GM21423 (cell line): ENCODE data around the gene MLKL.
"Not testable (repeated sequence)": the region's sequence is repeated elsewhere in the genome, so short reads cannot be mapped to it uniquely, and the experiment has no call there.

Source experiments
- ATAC-seq: cut with Tn5 transposase; IDR thresholded peaks from one replicate; pipeline ENCODE4 v1.9.1; 2021; ENCODE audit warnings: mild to moderate bottlenecking, moderate library complexity; ENCODE audit not compliant: unreplicated experiment

Gene MLKL

GRCh38 chr16:74709441-74709877 lies 8.8 kb upstream of the MLKL start:
- ATAC-seq, result peak; percentile 84

GRCh38 chr16:74700116-74700437 lies 585 bp downstream of the MLKL start:
- no peak for ATAC-seq

- no peak for ATAC-seq
Measured at GRCh38 chr16:74699666-74700065, 996 bp downstream of the MLKL start.

- no peak for ATAC-seq
Measured at GRCh38 chr16:74698222-74698621, 2.4 kb downstream of the MLKL start.

- ATAC-seq, result peak; percentile 86
Measured at GRCh38 chr16:74695450-74696422, 4.9 kb downstream of the MLKL start.

GRCh38 chr16:74691093-74691855 lies 9.4 kb downstream of the MLKL start:
- no peak for ATAC-seq

GRCh38 chr16:74682556-74682955 lies 18.1 kb downstream of the MLKL start:
- no peak for ATAC-seq

GRCh38 chr16:74680681-74681080 lies 20.0 kb downstream of the MLKL start:
- no peak for ATAC-seq

GRCh38 chr16:74679983-74680382 lies 20.7 kb downstream of the MLKL start:
- no peak for ATAC-seq

- no peak for ATAC-seq
Measured at GRCh38 chr16:74677868-74678267, 22.8 kb downstream of the MLKL start.

GRCh38 chr16:74673876-74674275 lies 26.8 kb downstream of the MLKL start:
- no peak for ATAC-seq

- not testable (repeated sequence) for ATAC-seq
Measured at GRCh38 chr16:74668877-74669276, 31.8 kb downstream of the MLKL start.

- no peak for ATAC-seq
Measured at GRCh38 chr16:74667255-74667700, 33.4 kb downstream of the MLKL start.

- peak; percentile 100 for ATAC-seq
Measured at GRCh38 chr16:74666425-74667254, 34.0 kb downstream of the MLKL start, which contains the start of gene RFWD3. Gene RFWD3, minus strand, starts transcription at chr16:74666877. Its CDS starts 5,428 bp downstream, at chr16:74661449.

- ATAC-seq, result no peak
Measured at GRCh38 chr16:74666010-74666421, 34.6 kb downstream of the MLKL start.

- ATAC-seq, result no peak
Measured at GRCh38 chr16:74661064-74661463, 39.6 kb downstream of the MLKL start.

- ATAC-seq, result no peak
Measured at GRCh38 chr16:74660383-74660782, 40.3 kb downstream of the MLKL start.

- no peak for ATAC-seq
Measured at GRCh38 chr16:74659041-74659440, 41.6 kb downstream of the MLKL start.

GRCh38 chr16:74657870-74658642 lies 42.6 kb downstream of the MLKL start:
- no peak for ATAC-seq

GRCh38 chr16:74654536-74655050 lies 46.1 kb downstream of the MLKL start:
- ATAC-seq, result no peak
